A549 (cell line): ENCODE data around the gene TEAD4. TPM values are rescaled to one million over a fixed set of nuclear protein-coding genes. Genes with fewer than 3 reads are reported as not detected.

Experiments used
- ATAC-seq, 2 experiments: fragments of 200-7000 bp in 1 of 2; fragments of >200 bp in 1 of 2; cut with Nextera tagmentation in 1 of 2; cut with Tn5 transposase in 1 of 2; 3 replicates each; pipeline versions ENCODE4 v1.8.0 to v1.9.1; 2018 to 2020; ENCODE audit warnings: mild to moderate bottlenecking in 1 of 2, moderate library complexity in 1 of 2
- CTCF ChIA-PET: fragments of 300-600 bp; sonication (Branson Sonifier 250); formaldehyde crosslinking; extraction: SDS; loops from one replicate; lab custom pipeline; 2021; ENCODE audit warnings: antibody characterized with exemption, inconsistent platforms; lab: Yijun Ruan, JAX
- POLR2A ChIA-PET: fragments of 350-600 bp; formaldehyde crosslinking; extraction: SDS; loops from one replicate; lab custom pipeline; 2021; ENCODE audit warnings: antibody characterized with exemption, inconsistent platforms; lab: Yijun Ruan, JAX
- DNase-seq, 2 experiments: peaks; one replicate each; pipeline versions ENCODE4 v3.0.0 to v3.0.0-alpha.2; 2011 to 2016; ENCODE audit warnings: low read depth in 1 of 2, low spot score in 1 of 2
- FAIRE-seq: peaks from 2 replicates; lab custom pipeline; 2011; peaks lifted over from hg19 to GRCh38; lab: Jason Lieb, UNC
- H3K27ac ChIP-seq, 2 experiments: fragments of >200 bp; sonication (Bioruptor Twin); formaldehyde crosslinking; 3 replicates each; pipeline ENCODE4 v1.5.1; 2016 to 2017
- H3K4me1 ChIP-seq: fragments of >200 bp; sonication (Bioruptor Twin); formaldehyde crosslinking; 3 replicates; pipeline ENCODE4 v1.6.1; 2016
- H3K4me2 ChIP-seq: fragments of >200 bp; sonication (Bioruptor Twin); formaldehyde crosslinking; 3 replicates; pipeline ENCODE4 v1.6.1; 2016
- H3K4me3 ChIP-seq: fragments of >200 bp; sonication (Bioruptor Twin); formaldehyde crosslinking; 3 replicates; pipeline ENCODE4 v1.5.1; 2016
- H3K9me3 ChIP-seq: fragments of >200 bp; sonication (Bioruptor Twin); formaldehyde crosslinking; 3 replicates; pipeline ENCODE4 v1.6.1; 2016
- BCL3 ChIP-seq: fragments of >200 bp; sonication (Bioruptor Twin); formaldehyde crosslinking; IDR thresholded peaks from 3 replicates; pipeline ENCODE4 v1.6.1; 2016
- CBX2 ChIP-seq: fragments of 200-600 bp; sonication (generic); IDR thresholded peaks from 2 replicates; pipeline ENCODE4 v1.6.1; 2016; ENCODE audit warnings: low read depth, mild to moderate bottlenecking, borderline replicate concordance
- CEBPB ChIP-seq, 2 experiments: fragments of >200 bp in 1 of 2; sonication (Bioruptor Twin) in 1 of 2; formaldehyde crosslinking in 1 of 2; IDR thresholded peaks; 2 replicates each; pipeline ENCODE4 v1.6.1; 2012 to 2016
- CHD2 ChIP-seq: fragments of 150-350 bp; IDR thresholded peaks from 2 replicates; pipeline ENCODE4 v1.6.1; 2014; ENCODE audit warnings: low read length; ENCODE audit not compliant: partially characterized antibody
- CHD4 ChIP-seq: fragments of 200-600 bp; sonication (generic); IDR thresholded peaks from 2 replicates; pipeline ENCODE4 v1.6.1; 2016; ENCODE audit warnings: antibody characterized with exemption, mild to moderate bottlenecking, borderline replicate concordance
- ELK1 ChIP-seq: fragments of 150-350 bp; IDR thresholded peaks from 2 replicates; pipeline ENCODE4 v1.6.1; 2014; ENCODE audit warnings: low read depth, mild to moderate bottlenecking, low read length
- ESRRA ChIP-seq: fragments of 150-350 bp; IDR thresholded peaks from 2 replicates; pipeline ENCODE4 v1.6.1; 2014; ENCODE audit warnings: mild to moderate bottlenecking, low read length, borderline replicate concordance
- FOSB ChIP-seq: fragments of 250-450 bp; sonication (Bioruptor Pico); IDR thresholded peaks from 2 replicates; pipeline ENCODE4 v1.5.0; 2020; ENCODE audit warnings: mild to moderate bottlenecking, moderate library complexity
- FOSL2 ChIP-seq, 2 experiments: fragments of 450-650 bp in 1 of 2; fragments of >200 bp in 1 of 2; sonication (Bioruptor Twin) in 1 of 2; formaldehyde crosslinking; IDR thresholded peaks; 2 replicates each; pipeline versions ENCODE4 v1.5.0 to v1.6.1; 2016 to 2020; ENCODE audit warnings: mild to moderate bottlenecking in 1 of 2, moderate library complexity in 1 of 2
- FOXS1 ChIP-seq: fragments of 250-450 bp; sonication (Bioruptor Pico); IDR thresholded peaks from 2 replicates; pipeline ENCODE4 v1.5.0; 2020; ENCODE audit warnings: mild to moderate bottlenecking, moderate library complexity
- HEYL ChIP-seq: fragments of 250-450 bp; sonication (Bioruptor Pico); IDR thresholded peaks from 2 replicates; pipeline ENCODE4 v1.8.0; 2021; ENCODE audit warnings: mild to moderate bottlenecking, moderate library complexity
- HMGXB4 ChIP-seq: fragments of 250-450 bp; sonication (Bioruptor Pico); IDR thresholded peaks from 2 replicates; pipeline ENCODE4 v1.5.0; 2021; ENCODE audit warnings: mild to moderate bottlenecking, moderate library complexity, borderline replicate concordance
- HOXA7 ChIP-seq: fragments of 250-450 bp; sonication (Bioruptor Pico); IDR thresholded peaks from 2 replicates; pipeline ENCODE4 v1.5.0; 2020; ENCODE audit warnings: mild to moderate bottlenecking, moderate library complexity
- HOXB13 ChIP-seq: fragments of 250-450 bp; sonication (Bioruptor Pico); IDR thresholded peaks from 2 replicates; pipeline ENCODE4 v1.5.0; 2020; ENCODE audit warnings: low read depth, mild to moderate bottlenecking, moderate library complexity
- MAFK ChIP-seq: fragments of 450-650 bp; IDR thresholded peaks from 2 replicates; pipeline ENCODE4 v1.6.1; 2014; ENCODE audit not compliant: partially characterized antibody
- MYC ChIP-seq: IDR thresholded peaks from 2 replicates; pipeline ENCODE4 v1.6.1; 2012; ENCODE audit warnings: mild to moderate bottlenecking, inconsistent platforms, low read length, improper control_type of control experiment, borderline replicate concordance
- NFE2L2 ChIP-seq: fragments of 150-350 bp; conservative IDR thresholded peaks from 2 replicates; pipeline ENCODE4 v1.6.1; 2014; ENCODE audit warnings: low read length
- NPAS2 ChIP-seq: fragments of 250-450 bp; sonication (Bioruptor Pico); IDR thresholded peaks from 2 replicates; pipeline ENCODE4 v1.8.0; 2022; ENCODE audit warnings: mild to moderate bottlenecking, moderate library complexity, borderline replicate concordance
- POLR2A ChIP-seq: IDR thresholded peaks from 2 replicates; pipeline ENCODE4 v1.6.1; 2012; ENCODE audit warnings: mild to moderate bottlenecking, low read length
- RCOR1 ChIP-seq: fragments of 150-350 bp; IDR thresholded peaks from 2 replicates; pipeline ENCODE4 v1.6.1; 2014; ENCODE audit warnings: antibody characterized with exemption, low read length, low read depth
- REST ChIP-seq: fragments of 200-600 bp; sonication (generic); IDR thresholded peaks from 2 replicates; pipeline ENCODE4 v1.6.1; 2016; ENCODE audit warnings: antibody characterized with exemption, mild to moderate bottlenecking, moderate library complexity
- TP53 ChIP-seq: fragments of 250-450 bp; sonication (Bioruptor Pico); IDR thresholded peaks from 2 replicates; pipeline ENCODE4 v1.5.0; 2021; ENCODE audit warnings: mild to moderate bottlenecking, moderate library complexity
- ZFP36 ChIP-seq: fragments of 450-650 bp; IDR thresholded peaks from 2 replicates; pipeline ENCODE4 v1.6.1; 2014; ENCODE audit warnings: borderline replicate concordance; ENCODE audit not compliant: partially characterized antibody
- ZNF302 ChIP-seq: fragments of 250-450 bp; sonication (Bioruptor Pico); IDR thresholded peaks from 2 replicates; pipeline ENCODE4 v1.9.0; 2021; ENCODE audit warnings: inconsistent platforms, mild to moderate bottlenecking, moderate library complexity
- WGBS: methylation state at CpG from one replicate; pipeline ENCODE4 v1.1.6; 2017; ENCODE audit errors: missing lambda C conversion rate; 5-methylcytosine and 5-hydroxymethylcytosine counted together
- polyA plus RNA-seq, 4 experiments: library from polyadenylated mRNA; depleted of rRNA in 3 of 4; stranded (reverse); fragments of >200 nt; fragmentation: RNase III in 1 of 4; extraction: RNeasy Plus Mini Kit Qiagen cat#74134 plus additional on column Dnase treatment in 1 of 4; gene quantifications; 2 replicates in 3 of 4; 3 replicates in 1 of 4; pipeline ENCODE4 v1.2.3, GENCODE V29; 2011 to 2017

Gene TEAD4
- polyA plus RNA-seq, 2 of the 4 experiments (the other 2 are of a cell fraction): 22.6 to 31.8 TPM

GRCh38 chr12:3014641-3015040 is 55.4 kb downstream of the TEAD4 start:
- Histone ChIP-seq H3K4me2 (no peak overlapping the region), H3K27ac (no peak overlapping the region), H3K9me3 (no peaks in the 10 kb centered on the region), H3K4me3 (no peak overlapping the region), H3K4me1 (no peaks in the 10 kb centered on the region)
- ATAC-seq (no peak), FAIRE-seq (no peak), DNase-seq (no peak)
- WGBS: 90% methylated on average over 15 of the region's 16 CpGs
- CTCF ChIA-PET: interaction anchor here (0.9 to 1.6 kb wide), 4 partner anchors 8 to 27 kb away, joined by 3 to 5 read pairs (median 4); no protein-coding TSS in a partner anchor
- TF ChIP-seq FOSB: no peak
- TF ChIP-seq MYC: no peak
- TF ChIP-seq NPAS2 (CRISPR knock-in tag): no peak
- TF ChIP-seq POLR2A: no peak
- TF ChIP-seq BCL3: no peak
- TF ChIP-seq HOXB13 (CRISPR knock-in tag): no peak
- TF ChIP-seq ZFP36: no peak
- no peak for TF ChIP-seq RCOR1
- TF ChIP-seq TP53 (CRISPR knock-in tag): no peak
- POLR2A ChIA-PET: no interaction called here

GRCh38 chr12:3015356-3015755 is 56.2 kb downstream of the TEAD4 start:
- ChIA-PET CTCF (interaction anchor here (0.9 to 1.4 kb wide), 2 partner anchors 17 to 19 kb away, joined by 3 to 4 read pairs; no protein-coding TSS in a partner anchor), POLR2A (no interaction called here)
- no peak overlapping the region for H3K4me2 ChIP-seq
- ATAC-seq: no peak
- 97% methylated on average over 12 of the region's 12 CpGs for WGBS
- H3K4me1 ChIP-seq: no peaks in the 10 kb centered on the region
- no peak for FAIRE-seq
- H3K4me3 ChIP-seq: no peak overlapping the region
- no peak for DNase-seq
- H3K27ac ChIP-seq: no peak overlapping the region
- H3K9me3 ChIP-seq: no peaks in the 10 kb centered on the region
- TF ChIP-seq BCL3 (no peak), ZNF302 (CRISPR knock-in tag) (no peak), MAFK (no peak), POLR2A (no peak), FOSB (no peak), CHD2 (no peak), CHD4 (no peak), ESRRA (no peak), ELK1 (no peak), RCOR1 (no peak), FOSL2 (IDR thresholded peaks at IDR 0.05) (no peak), FOSL2 (CRISPR knock-in tag; IDR thresholded peaks at IDR 0.05) (no peak), HMGXB4 (CRISPR knock-in tag) (no peak), FOXS1 (CRISPR knock-in tag) (no peak), REST (no peak), ZFP36 (no peak), HEYL (CRISPR knock-in tag) (no peak), CBX2 (no peak), NFE2L2 (no peak), HOXA7 (CRISPR knock-in tag) (no peak), CEBPB (IDR thresholded peaks at IDR 0.05) (no peak)
